HG03060 (cell line): ENCODE results near the gene ABHD2.
"Not testable (repeated sequence)": the region's sequence is repeated elsewhere in the genome, so short reads cannot be mapped to it uniquely, and the experiment has no call there.

Experiments
- ATAC-seq: cut with Tn5 transposase; IDR thresholded peaks from one replicate; pipeline ENCODE4 v1.9.1; 2021; ENCODE audit warnings: low read depth, moderate number of reproducible peaks; ENCODE audit not compliant: unreplicated experiment

ABHD2 gene

GRCh38 chr15:89217031-89217430 is 128.8 kb downstream of the ABHD2 start:
- ATAC-seq, result no peak

DNA sequence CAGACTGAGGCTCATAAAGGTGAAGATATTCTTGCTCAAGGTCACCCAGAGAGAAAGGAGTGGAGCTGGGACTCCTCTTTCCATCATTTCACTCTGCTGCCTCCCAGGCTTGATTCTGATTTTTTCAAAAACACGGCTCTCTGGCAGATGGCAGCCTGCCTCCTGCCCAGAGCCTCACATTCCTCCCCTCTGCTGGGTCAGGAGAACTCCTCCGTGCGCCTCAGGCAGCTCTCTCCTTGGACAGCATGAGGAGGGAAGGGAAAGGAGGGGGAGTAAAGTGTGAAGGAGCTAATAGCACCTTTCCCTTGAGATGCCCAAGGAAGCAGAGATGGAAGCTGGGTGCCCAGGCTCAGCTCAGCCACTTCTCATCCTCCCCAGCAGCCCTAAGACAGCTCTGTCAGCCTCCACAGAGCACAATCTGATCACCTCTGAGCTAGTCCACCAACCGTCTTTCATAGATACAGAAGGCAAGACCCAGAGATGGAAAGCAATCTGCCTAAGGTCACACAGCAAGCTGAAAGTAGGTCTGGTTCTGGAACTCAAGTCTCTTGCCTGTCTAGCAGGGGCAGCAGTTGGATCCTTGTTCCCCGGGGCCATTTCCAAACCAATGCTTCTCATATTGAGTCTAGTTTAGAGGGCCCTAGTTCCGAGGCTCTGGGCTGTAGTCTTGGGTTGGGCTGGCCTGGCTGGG is 129.6 kb downstream of the ABHD2 start:
- ATAC-seq, result no peak

DNA sequence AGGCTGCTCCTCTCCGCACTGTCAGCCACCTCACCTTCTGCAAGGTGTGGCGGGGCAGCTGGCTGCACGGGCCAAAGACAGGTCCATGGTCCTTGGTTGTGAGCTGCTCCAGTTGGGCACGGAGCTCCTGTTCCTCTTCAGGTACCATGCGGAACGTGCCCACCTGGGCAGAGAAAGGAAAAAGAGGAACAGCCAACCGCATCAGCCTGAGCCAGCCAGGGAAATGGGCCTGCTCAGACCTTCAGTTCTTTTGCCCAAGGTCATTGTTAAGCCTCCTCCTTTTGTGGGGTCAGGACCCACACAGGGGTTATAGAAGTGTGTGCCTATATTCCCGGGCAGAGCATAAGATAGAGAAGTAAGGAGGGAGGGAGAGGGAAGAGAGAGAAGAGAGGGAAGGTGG is 130.3 kb downstream of the ABHD2 start:
- no peak for ATAC-seq

DNA sequence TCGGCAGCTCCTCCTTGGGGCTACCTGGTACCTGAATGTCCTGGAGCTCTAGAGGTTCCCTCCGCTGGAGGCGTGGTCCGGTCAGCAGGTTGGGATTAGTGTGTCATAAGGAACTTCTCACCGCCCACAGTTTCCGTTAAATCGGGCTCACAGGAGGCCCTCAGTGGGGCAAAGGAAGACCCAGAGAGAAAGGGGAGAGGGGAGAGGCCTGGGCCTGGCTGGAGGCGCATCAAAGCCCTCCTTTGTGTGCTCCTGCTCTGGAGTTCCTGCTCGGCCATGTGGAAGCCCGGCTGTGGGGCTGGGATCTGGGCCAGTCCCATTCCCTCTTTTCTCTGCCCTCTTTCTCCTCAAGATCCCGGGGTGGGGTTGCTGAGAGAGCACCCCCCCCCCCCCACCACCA is 133.3 kb downstream of the ABHD2 start, which contains the start of gene RLBP1:
RLBP1 (minus strand) TSS at position 37 of the 400 bp plus-strand sequence. CDS start 2,604 bp downstream, outside the sequence.
- no peak for ATAC-seq

DNA sequence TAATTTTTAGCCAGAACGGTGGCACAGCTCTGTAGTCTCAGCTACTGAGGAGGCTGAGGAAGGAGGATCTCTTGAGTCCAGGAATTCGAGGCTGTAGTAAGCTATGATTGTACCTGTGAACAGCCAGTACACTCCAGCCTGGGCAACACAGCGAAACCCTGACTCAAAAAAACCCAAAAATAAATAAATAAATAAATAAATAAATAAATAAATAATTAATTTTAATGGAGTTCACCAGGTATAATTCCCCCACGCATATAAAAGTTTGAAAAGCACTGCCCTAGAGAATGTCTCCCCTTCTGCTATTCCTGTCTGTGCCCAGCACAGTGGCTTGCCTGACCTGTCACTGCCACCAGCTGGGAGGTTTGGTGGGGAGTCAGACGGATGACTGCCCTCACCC is 137.3 kb downstream of the ABHD2 start:
- ATAC-seq, result no peak

GRCh38 chr15:89226359-89227221 is 138.3 kb downstream of the ABHD2 start:
- no peak for ATAC-seq

- no peak for ATAC-seq
These were observed 139.2 kb downstream of the ABHD2 start for GRCh38 chr15:89227425-89227824.

DNA sequence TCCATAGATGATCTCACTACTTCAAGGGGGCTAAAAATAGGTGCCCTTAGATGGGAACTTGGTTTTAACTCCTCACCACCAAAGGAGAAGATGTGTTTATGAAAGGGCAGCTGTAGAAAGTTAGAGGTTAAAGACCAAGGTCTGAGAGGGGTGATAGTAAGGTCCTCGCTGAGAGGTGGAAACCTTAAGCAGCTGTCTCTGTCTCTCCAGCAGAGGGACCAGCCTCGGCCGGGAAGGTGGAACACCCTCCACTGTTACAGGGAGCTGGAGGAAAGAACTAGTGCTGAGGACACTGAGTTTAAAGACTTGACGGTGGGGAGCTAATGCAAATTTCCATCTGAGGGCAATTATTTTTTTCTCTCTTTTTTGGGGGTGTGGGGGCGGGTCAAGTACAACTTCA is 142.0 kb downstream of the ABHD2 start:
- ATAC-seq, result no peak

DNA sequence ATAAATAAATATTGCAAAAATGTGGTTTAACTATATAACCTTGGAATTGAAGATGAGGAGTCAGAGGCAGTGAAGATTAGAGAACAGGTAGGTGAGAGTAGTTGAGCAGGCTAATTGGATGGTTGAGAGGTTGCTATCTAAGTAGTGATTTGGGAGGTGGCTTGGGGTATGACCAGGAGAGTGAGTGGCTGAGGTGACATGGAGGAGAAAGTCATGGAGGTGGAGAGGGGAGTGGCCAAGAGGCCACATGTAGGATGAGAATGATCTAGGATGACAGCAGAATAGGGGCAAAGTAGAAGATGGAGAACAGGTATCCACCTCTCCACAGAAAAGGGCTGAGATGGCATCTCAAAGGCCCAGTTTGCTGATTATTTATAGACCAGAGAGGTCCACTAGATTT is 143.6 kb downstream of the ABHD2 start:
- no peak for ATAC-seq

GRCh38 chr15:89239883-89240810 is 151.9 kb downstream of the ABHD2 start:
- not testable (repeated sequence) for ATAC-seq

DNA sequence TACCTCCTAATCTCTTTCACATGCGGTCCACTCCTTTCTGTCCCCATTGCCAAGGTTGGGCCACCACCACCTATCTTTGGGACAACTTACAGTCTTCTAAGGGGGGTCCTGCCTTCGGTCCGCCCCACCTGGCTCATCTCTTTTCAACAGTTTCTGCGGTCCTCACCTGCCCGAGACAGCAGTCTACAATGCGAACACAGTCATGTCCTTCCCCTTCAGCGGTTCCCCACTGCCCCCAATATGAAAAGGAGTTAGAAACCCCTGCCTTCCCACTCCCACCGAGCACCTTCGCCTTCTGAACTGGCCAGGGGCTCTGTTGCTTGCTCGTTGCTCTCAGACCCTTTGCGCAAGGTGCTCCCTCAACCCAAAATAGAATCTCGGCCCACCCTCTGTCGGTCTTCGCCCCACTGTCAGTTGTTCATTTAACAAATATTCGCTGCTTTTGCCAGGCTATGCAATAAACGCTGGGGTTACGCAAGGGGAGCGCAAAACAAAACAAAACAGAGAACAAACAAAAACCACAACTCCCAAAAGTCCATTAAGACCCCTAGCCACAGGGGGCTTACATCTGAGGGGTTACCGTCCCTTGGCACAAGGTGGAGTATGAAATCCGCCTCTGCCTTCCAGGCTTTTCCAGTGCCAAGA is 154.9 kb downstream of the ABHD2 start:
- no peak for ATAC-seq

GRCh38 chr15:89243691-89244573 is 155.7 kb downstream of the ABHD2 start, which contains the start of gene FANCI:
Gene FANCI (plus strand): TSS chr15:89243979. CDS start chr15:89247648, 3,669 bp downstream.
- peak; percentile 70 for ATAC-seq

- ATAC-seq, result no peak
These were observed 156.3 kb downstream of the ABHD2 start for GRCh38 chr15:89244574-89244903.

- no peak for ATAC-seq
These were observed 159.2 kb downstream of the ABHD2 start for GRCh38 chr15:89247446-89247845.

DNA sequence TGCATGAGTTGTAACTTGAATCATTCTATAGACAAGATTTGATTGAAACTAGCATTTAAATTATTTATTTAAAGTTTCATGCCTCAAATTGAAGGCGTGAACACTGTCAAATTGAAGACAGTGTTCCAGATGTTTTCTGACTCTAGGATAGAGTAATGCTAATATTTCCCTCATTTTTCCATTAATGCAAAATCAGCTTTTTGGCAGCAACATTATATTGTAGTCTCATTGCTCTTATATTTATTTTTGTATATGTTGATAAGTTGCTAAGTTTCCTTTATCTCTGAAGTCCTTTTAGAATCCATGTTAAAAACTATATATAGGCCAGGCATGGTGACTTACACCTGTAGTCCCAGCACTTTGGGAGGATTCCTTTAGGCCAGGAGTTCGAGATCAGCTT is 160.3 kb downstream of the ABHD2 start:
- no peak for ATAC-seq

DNA sequence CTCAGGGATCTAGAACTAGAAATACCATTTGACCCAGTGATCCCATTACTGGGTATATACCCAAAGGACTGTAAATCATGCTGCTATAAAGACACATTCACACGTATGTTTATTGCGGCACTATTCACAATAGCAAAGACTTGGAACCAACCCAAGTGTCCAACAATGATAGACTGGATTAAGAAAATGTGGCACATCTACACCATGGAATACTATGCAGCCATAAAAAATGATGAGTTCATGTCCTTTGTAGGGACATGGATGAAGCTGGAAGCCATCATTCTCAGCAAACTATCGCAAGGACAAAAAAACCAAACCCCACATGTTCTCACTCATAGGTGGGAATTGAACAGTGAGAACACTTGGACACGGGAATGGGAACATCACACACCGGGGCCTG is 161.9 kb downstream of the ABHD2 start:
- not testable (repeated sequence) for ATAC-seq
